ENCODE measurements around the gene LRRC3C.

Gene LRRC3C

DNA sequence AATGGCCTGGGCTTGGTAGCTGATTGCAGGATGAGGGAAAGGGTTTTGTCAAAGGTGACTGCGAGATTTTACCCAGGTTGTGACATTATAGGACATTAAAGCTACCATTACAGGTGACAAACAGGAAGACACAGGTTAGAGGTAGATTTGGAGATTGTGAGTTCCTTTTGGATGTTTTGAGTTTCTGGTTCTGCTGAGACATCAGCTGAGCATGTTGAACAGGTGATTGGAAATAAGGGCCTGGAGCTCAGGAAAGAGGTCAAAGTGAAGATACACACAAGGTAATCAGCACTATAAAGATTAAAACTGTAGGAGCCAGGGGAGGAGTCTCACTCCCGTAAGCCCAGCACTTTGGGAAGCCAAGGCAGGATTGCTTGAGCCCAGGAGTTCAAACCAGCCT is 41.2 kb downstream of the LRRC3C start:
- no peaks in the 10 kb centered on the region for H3K9me3 Mint-ChIP-seq

DNA sequence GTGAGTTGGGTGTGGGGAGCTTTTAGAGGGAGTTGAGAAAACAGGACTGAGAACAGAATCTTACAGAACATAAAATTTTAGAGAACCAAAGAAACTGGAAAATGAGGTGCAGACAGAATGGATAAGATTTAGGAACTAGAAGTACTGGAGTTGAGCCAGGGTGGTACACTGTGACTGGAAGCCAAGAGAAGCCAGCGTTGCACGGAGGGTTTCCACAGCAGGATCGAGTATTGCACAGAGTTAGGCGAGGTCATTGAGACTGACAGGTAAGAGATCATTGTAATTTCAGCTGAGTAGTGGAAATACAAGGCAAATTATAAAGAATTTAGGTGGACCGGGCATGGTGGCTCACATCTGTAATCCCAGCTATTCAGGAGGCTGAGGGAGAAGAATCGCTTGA is 41.8 kb downstream of the LRRC3C start:
- DNase-seq, result no peak
- Mint-ChIP-seq H3K27ac (no peak overlapping the region), H3K4me1 (peaks cover 10% of the 10 kb centered on the region), H3K27me3 (peaks cover 93% of the 10 kb centered on the region), H3K4me3 (no peak overlapping the region), H3K9me3 (no peaks in the 10 kb centered on the region), H3K36me3 (no peaks in the 10 kb centered on the region)
- CTCF ChIA-PET, result interaction anchor here (1.2 to 1.8 kb wide), 2 partner anchors 12 to 346 kb away, joined by 3 to 4 read pairs; partner anchors contain the start of gene PSMD3

More for the DNA sequence above, 41.2 kb downstream of the LRRC3C start:
- CTCF ChIA-PET, result interaction anchor here (1.2 to 1.8 kb wide), 2 partner anchors 12 to 345 kb away, joined by 3 to 4 read pairs; partner anchors contain the start of gene PSMD3
- H3K27ac Mint-ChIP-seq, result no peak overlapping the region
- no peak overlapping the region for H3K4me3 Mint-ChIP-seq
- no peak for DNase-seq
- H3K27me3 Mint-ChIP-seq, result peaks cover 93% of the 10 kb centered on the region
- H3K4me1 Mint-ChIP-seq, result peaks cover 14% of the 10 kb centered on the region
- no peaks in the 10 kb centered on the region for H3K36me3 Mint-ChIP-seq

GRCh38 chr17:39970157-39970692 is 42.7 kb downstream of the LRRC3C start:
- Mint-ChIP-seq H3K4me1 (peaks cover 8% of the 10 kb centered on the region), H3K36me3 (no peaks in the 10 kb centered on the region), H3K27ac (no peak overlapping the region), H3K4me3 (no peak overlapping the region), H3K27me3 (peaks cover 92% of the 10 kb centered on the region), H3K9me3 (no peaks in the 10 kb centered on the region)
- CTCF ChIA-PET, result interaction anchor here (1.5 kb wide), 1 partner anchor 10 kb away, joined by 4 read pairs; the partner anchor contains the start of gene PSMD3
- DNase-seq, result no peak

GRCh38 chr17:39971076-39971603 is 43.6 kb downstream of the LRRC3C start:
- Mint-ChIP-seq H3K27ac (no peak overlapping the region), H3K4me1 (peaks cover 8% of the 10 kb centered on the region)
- CTCF ChIA-PET, result interaction anchor here (1.2 to 1.5 kb wide), 2 partner anchors 10 to 12 kb away, joined by 3 to 4 read pairs; partner anchors contain the start of gene PSMD3

GRCh38 chr17:39972271-39972670 is 44.7 kb downstream of the LRRC3C start:
- H3K27ac Mint-ChIP-seq, result no peak overlapping the region
- CTCF ChIA-PET, result interaction anchor here (1.0 to 1.2 kb wide), 2 partner anchors 13 to 41 kb away, joined by 3 read pairs; no protein-coding TSS in a partner anchor
- H3K4me3 Mint-ChIP-seq, result no peak overlapping the region
- no peaks in the 10 kb centered on the region for H3K9me3 Mint-ChIP-seq
- peaks cover 5% of the 10 kb centered on the region for H3K4me1 Mint-ChIP-seq
- H3K27me3 Mint-ChIP-seq, result peaks cover 89% of the 10 kb centered on the region
- no peak for DNase-seq
- H3K36me3 Mint-ChIP-seq, result no peaks in the 10 kb centered on the region

More at GRCh38 chr17:39971076-39971603, 43.6 kb downstream of the LRRC3C start:
- H3K27me3 Mint-ChIP-seq, result peaks cover 91% of the 10 kb centered on the region
- H3K9me3 Mint-ChIP-seq, result no peaks in the 10 kb centered on the region
- no peak for DNase-seq
- no peaks in the 10 kb centered on the region for H3K36me3 Mint-ChIP-seq
- H3K4me3 Mint-ChIP-seq, result no peak overlapping the region

GRCh38 chr17:39973496-39973895 is 46.0 kb downstream of the LRRC3C start:
- no peak overlapping the region for H3K4me3 Mint-ChIP-seq

DNA sequence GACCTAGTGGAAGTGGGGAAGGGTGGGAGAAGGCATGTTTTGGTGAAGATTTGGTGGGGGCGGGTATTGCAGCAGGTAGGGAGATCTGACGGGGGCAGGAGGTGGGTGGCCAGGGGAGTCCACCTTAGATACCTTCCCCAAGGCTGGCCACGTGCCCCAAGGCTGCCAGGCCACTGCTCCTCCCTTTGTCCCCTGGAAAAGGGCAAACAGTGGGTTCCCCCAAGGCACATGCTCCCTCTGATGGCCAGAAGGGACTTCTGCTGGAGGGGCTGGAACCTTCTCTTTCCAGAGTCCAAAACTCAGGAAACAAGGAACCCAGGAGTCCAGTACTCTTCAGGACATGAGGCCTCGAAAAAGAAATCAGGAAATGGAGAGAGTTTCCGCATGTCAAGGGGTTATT is 46.9 kb downstream of the LRRC3C start:
- CTCF ChIA-PET, result interaction anchor here (2.1 kb wide), 1 partner anchor 16 kb away, joined by 7 read pairs; no protein-coding TSS in a partner anchor
- H3K9me3 Mint-ChIP-seq, result no peaks in the 10 kb centered on the region
- H3K36me3 Mint-ChIP-seq, result no peaks in the 10 kb centered on the region
- no peak overlapping the region for H3K27ac Mint-ChIP-seq
- no peak for DNase-seq
- no peak overlapping the region for H3K4me3 Mint-ChIP-seq
- peaks cover 5% of the 10 kb centered on the region for H3K4me1 Mint-ChIP-seq
- H3K27me3 Mint-ChIP-seq, result peaks cover 86% of the 10 kb centered on the region

More at GRCh38 chr17:39973496-39973895, 46.0 kb downstream of the LRRC3C start:
- no peaks in the 10 kb centered on the region for H3K9me3 Mint-ChIP-seq
- no peak overlapping the region for H3K27ac Mint-ChIP-seq
- no peaks in the 10 kb centered on the region for H3K36me3 Mint-ChIP-seq
- CTCF ChIA-PET, result no interaction called here
- H3K27me3 Mint-ChIP-seq, result peaks cover 88% of the 10 kb centered on the region
- H3K4me1 Mint-ChIP-seq, result peaks cover 4% of the 10 kb centered on the region
- DNase-seq, result no peak

DNA sequence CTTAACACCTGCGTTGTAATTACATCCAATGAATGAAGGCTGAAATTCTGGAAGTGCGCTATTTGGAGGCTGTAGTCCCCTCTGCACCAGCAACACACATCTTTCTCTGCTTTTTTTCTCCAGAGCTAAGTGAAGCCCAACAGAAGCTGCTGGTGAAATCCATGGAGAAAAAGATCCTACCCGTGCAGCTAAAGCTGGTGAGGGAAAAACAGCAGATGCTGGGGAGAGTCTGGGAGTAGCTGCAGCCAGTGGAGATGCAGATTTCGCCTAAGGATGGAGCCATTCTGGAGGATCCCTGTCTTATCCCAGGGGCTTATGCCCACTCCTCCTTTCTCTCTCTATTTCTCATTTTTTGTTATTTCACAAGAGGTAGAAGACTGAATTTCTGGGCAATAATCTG is 48.3 kb downstream of the LRRC3C start:
- CTCF ChIA-PET, result interaction anchor here (0.6 to 2.1 kb wide), 5 partner anchors 17 to 1389 kb away, joined by 3 to 7 read pairs (median 3); partner anchors contain the start of gene CSF3
- no peaks in the 10 kb centered on the region for H3K9me3 Mint-ChIP-seq
- peaks cover 14% of the 10 kb centered on the region for H3K4me1 Mint-ChIP-seq
- H3K27me3 Mint-ChIP-seq, result peaks cover 79% of the 10 kb centered on the region
- no peak overlapping the region for H3K27ac Mint-ChIP-seq
- DNase-seq, result no peak
- no peak overlapping the region for H3K4me3 Mint-ChIP-seq
- no peaks in the 10 kb centered on the region for H3K36me3 Mint-ChIP-seq

DNA sequence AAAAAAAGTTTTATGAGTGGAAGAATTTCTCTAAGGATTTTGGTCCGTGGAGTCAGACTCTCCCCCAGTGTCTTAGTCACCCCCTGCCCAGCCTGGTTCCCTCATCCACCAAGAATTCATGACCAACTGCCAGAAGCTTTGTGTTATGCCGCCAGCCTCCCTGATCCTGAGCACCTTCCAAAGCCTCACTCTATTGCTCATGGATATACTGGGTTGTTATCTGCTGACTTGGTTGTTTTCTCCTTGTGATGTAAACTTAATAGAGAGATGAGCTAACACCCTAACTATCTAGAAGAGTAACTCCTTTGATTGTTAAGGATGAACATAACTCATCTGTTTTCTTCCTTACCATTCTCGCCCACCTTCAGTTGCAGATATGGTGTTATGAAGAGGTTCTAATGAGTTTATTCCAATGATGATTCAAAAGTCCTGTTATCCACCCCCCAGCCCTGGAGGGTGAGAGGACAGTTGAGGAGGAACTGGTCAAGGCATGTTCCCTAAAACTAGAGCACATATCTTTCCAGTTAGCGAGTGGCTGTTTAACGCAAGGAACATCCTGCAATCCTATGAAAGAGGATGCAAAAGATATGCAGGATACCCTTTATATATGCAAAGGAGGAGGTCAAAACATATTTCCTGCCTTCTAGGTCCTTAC is 51.6 kb downstream of the LRRC3C start:
- no peak for DNase-seq
- peak overlapping the region; percentile 14 for H3K4me3 Mint-ChIP-seq
- H3K9me3 Mint-ChIP-seq, result no peaks in the 10 kb centered on the region

DNA sequence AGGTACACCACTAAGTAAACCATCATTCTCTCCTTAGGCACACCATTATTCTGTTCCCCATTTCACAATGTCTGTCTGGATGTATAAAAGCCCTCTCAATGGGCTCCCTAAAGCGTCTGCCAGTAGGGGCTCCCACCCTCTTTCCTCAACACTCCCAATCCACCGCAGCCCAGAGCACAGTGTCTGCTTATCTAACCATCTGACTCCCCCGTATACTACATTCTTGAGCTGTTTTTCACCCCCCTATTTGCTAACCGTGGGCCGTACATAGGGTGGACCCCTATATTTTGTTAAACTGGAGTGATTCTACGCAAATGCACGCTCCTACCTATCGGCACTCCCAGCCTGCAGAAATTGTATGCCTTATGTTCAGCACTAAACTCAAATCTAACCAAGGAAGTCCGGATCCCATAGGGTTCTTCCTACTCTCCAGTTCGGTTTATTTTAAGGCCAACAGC is 52.4 kb downstream of the LRRC3C start:
- peaks cover 38% of the 10 kb centered on the region for H3K27me3 Mint-ChIP-seq
- H3K27ac Mint-ChIP-seq, result peak overlapping the region; percentile 93
- H3K4me3 Mint-ChIP-seq, result peak overlapping the region; percentile 86
- CTCF ChIA-PET, result interaction anchor here (0.8 to 4.0 kb wide), 13 partner anchors 12 to 358 kb away, joined by 3 to 53 read pairs (median 3); partner anchors contain the start of genes CSF3, MIEN1, NR1D1 and ORMDL3
- H3K4me1 Mint-ChIP-seq, result peaks cover 33% of the 10 kb centered on the region
- H3K36me3 Mint-ChIP-seq, result peaks cover 12% of the 10 kb centered on the region
- DNase-seq, result peak; percentile 40
- no peaks in the 10 kb centered on the region for H3K9me3 Mint-ChIP-seq

More for the DNA sequence above, 51.6 kb downstream of the LRRC3C start:
- Mint-ChIP-seq H3K27me3 (peaks cover 46% of the 10 kb centered on the region), H3K27ac (no peak overlapping the region), H3K36me3 (peaks cover 6% of the 10 kb centered on the region), H3K4me1 (peaks cover 31% of the 10 kb centered on the region)
- CTCF ChIA-PET, result interaction anchor here (0.7 to 4.0 kb wide), 9 partner anchors 23 to 357 kb away, joined by 3 to 53 read pairs (median 5); partner anchors contain the start of gene MIEN1

DNA sequence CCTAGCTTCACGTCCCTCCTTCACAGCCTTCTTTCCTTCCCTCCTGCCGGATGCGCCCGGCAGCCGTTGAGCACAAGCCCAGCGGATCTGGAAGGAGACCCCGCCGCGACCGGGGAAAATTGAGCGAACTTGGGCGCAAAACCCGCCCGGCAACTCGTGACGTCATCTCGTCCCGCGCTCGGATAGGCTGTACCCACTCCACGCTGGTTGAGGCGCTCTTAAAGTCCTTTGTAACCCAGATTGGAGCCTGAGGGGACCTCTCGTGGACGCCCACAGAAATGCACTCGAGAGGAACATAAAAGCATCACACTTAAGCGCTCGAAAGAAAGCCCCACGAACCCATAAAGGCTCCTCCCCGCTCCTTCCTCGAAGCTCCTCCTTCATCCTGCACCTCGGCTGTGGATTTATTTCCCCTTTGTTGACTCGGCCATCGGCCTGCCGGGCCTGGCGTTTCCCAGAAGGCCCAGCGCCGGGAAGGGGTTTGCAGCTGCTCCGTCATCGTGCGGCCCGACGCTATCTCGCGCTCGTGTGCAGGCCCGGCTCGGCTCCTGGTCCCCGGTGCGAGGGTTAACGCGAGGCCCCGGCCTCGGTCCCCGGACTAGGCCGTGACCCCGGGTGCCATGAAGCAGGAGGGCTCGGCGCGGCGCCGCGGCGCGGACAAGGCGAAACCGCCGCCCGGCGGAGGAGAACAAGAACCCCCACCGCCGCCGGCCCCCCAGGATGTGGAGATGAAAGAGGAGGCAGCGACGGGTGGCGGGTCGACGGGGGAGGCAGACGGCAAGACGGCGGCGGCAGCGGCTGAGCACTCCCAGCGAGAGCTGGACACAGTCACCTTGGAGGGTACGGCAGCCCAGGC is 53.0 kb downstream of the LRRC3C start, which contains the start of gene PSMD3:
Gene PSMD3 (plus strand): TSS at position 457 of the 856 bp plus-strand sequence. CDS start 164 bp downstream, at position 621.
- peak within 1 kb of the TSS; percentile 86 for H3K4me3 Mint-ChIP-seq
- H3K9me3 Mint-ChIP-seq, result no peaks in the 10 kb centered on the region
- CTCF ChIA-PET, result interaction anchor here (0.7 to 4.0 kb wide), 20 partner anchors 10 to 359 kb away, joined by 3 to 53 read pairs (median 3); partner anchors contain the start of genes CSF3, MIEN1, NR1D1 and ORMDL3
- peaks cover 33% of the 10 kb centered on the region for H3K4me1 Mint-ChIP-seq
- H3K36me3 Mint-ChIP-seq, result peaks cover 18% of the 10 kb centered on the region
- H3K27me3 Mint-ChIP-seq, result peaks cover 32% of the 10 kb centered on the region
- H3K27ac Mint-ChIP-seq, result peak within 1 kb of the TSS; percentile 93
- peak; percentile 99 for DNase-seq

GRCh38 chr17:39981207-39981741 is 53.7 kb downstream of the LRRC3C start:
- Mint-ChIP-seq H3K4me1 (peaks cover 33% of the 10 kb centered on the region), H3K27ac (peak overlapping the region; percentile 93), H3K27me3 (peaks cover 28% of the 10 kb centered on the region), H3K9me3 (no peaks in the 10 kb centered on the region), H3K4me3 (peak overlapping the region; percentile 86), H3K36me3 (peaks cover 23% of the 10 kb centered on the region)
- CTCF ChIA-PET, result interaction anchor here (0.7 to 4.0 kb wide), 15 partner anchors 10 to 360 kb away, joined by 3 to 53 read pairs (median 3); partner anchors contain the start of gene CSF3
- DNase-seq, result no peak

Data from activated naive CD4-positive, alpha-beta T cell treated with anti-CD3 and anti-CD28 coated beads, Interleukin-2, amount 10 ng/mL, durations not matched to agents 7 days and 5 days (primary cell).